Hepatocyte (in vitro differentiated cells): ENCODE measurements around the gene SRM.

Source experiments
- EZH2 ChIP-seq: fragments of 200-600 bp; sonication (generic); IDR thresholded peaks from 2 replicates; pipeline ENCODE4 v1.6.1; 2016; ENCODE audit warnings: antibody characterized with exemption, mild to moderate bottlenecking, borderline replicate concordance
- TF ChIP-seq, protein P1 (sequence below): fragments of 200-600 bp; sonication (generic); IDR thresholded peaks from 2 replicates; pipeline ENCODE4 v1.5.1; 2016; ENCODE audit warnings: antibody characterized with exemption, mild to moderate bottlenecking; ENCODE audit not compliant: poor library complexity

DNA sequence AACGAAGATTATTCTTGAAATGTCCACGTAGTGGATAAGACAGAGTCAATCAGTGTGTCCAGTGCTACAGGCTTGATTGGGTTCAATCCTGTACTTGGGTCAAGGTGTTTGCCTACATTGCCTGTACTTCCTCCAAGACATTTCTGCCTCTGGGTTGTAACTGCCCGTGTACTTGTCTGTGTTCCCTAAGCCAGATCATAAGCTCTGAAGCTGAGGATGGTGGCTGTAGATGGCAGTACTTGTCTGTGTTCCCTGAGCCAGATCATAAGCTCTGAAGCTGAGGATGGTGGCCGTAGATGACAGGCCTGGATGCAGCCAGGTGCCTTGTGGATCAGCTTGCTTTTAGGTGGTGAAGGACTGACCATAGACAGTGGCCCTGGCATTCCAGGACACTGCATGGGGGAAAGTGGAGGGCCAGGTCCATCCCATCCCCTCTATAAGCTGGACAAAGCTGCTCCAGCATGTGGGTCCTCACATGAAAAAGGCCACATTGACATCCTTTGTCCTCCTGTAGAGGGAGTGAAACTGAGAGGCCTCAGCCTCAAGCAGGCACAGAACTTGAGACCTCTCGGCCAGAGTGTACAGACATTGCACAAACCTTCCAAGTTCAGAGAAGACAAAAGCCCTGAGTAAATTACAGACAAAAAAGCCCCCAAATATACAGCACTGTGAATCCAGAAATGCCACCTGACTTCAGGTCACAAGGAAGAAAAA, 2.0 kb upstream of the SRM start:
- no peak for TF ChIP-seq EZH2
- TF ChIP-seq, protein P1, sequence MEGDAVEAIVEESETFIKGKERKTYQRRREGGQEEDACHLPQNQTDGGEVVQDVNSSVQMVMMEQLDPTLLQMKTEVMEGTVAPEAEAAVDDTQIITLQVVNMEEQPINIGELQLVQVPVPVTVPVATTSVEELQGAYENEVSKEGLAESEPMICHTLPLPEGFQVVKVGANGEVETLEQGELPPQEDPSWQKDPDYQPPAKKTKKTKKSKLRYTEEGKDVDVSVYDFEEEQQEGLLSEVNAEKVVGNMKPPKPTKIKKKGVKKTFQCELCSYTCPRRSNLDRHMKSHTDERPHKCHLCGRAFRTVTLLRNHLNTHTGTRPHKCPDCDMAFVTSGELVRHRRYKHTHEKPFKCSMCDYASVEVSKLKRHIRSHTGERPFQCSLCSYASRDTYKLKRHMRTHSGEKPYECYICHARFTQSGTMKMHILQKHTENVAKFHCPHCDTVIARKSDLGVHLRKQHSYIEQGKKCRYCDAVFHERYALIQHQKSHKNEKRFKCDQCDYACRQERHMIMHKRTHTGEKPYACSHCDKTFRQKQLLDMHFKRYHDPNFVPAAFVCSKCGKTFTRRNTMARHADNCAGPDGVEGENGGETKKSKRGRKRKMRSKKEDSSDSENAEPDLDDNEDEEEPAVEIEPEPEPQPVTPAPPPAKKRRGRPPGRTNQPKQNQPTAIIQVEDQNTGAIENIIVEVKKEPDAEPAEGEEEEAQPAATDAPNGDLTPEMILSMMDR = no peak
